Nephron progenitor cell (in vitro differentiated cells): ENCODE results near the gene OR1M1.
"Not testable (repeated sequence)": the region's sequence is repeated elsewhere in the genome, so short reads cannot be mapped to it uniquely, and the experiment has no call there.

ENCODE experiments used
- DNase-seq: peaks from one replicate; pipeline ENCODE4 v3.0.0; 2021
- H3K27ac Mint-ChIP-seq: 2 replicates; pipeline ENCODE4 v1.8.0; 2021; ENCODE audit warnings: mild to moderate bottlenecking, moderate library complexity, mixed read lengths
- H3K27me3 Mint-ChIP-seq: 2 replicates; pipeline ENCODE4 v1.8.0; 2021; ENCODE audit warnings: mild to moderate bottlenecking, low read depth, mixed read lengths; ENCODE audit not compliant: poor library complexity
- H3K36me3 Mint-ChIP-seq: 2 replicates; pipeline ENCODE4 v1.8.0; 2021; ENCODE audit warnings: low read depth, mixed read lengths
- H3K4me1 Mint-ChIP-seq: 2 replicates; pipeline ENCODE4 v1.8.0; 2021; ENCODE audit warnings: mixed read lengths
- H3K4me3 Mint-ChIP-seq: 2 replicates; pipeline ENCODE4 v1.8.0; 2021; ENCODE audit warnings: mild to moderate bottlenecking, moderate library complexity, mixed read lengths
- H3K9me3 Mint-ChIP-seq: 2 replicates; pipeline ENCODE4 v1.8.0; 2021; ENCODE audit warnings: mild to moderate bottlenecking, moderate library complexity, mixed read lengths
- CTCF ChIP-seq: fragments of 200-600 bp; sonication (generic); IDR thresholded peaks from 2 replicates; pipeline ENCODE4 v1.5.0; 2021; ENCODE audit warnings: antibody characterized with exemption

The OR1M1 gene

DNA sequence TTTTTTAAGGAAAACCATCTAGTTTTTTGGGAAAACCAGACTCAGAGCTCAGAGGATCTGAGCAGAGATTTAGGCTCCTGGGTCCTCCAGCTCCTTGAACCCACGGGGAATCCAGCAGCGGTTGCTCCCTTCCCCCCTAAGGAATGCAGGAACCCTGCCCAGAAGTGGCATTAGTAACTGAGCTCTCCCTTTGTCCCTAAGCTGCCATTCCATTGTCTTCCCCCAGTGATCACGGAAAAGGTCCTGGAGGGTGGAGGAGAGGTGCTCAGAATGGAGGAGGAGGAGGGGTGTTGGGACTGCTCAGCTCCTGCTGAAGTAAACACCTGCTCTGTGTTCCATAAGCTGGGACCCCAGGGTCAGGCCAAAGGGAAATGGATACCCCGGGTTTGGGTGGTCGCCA lies 16.8 kb upstream of the OR1M1 start:
- DNase-seq = no peak
- Mint-ChIP-seq H3K4me3 (no peak overlapping the region), H3K27ac (no peak overlapping the region), H3K27me3 (no peaks in the 10 kb centered on the region), H3K9me3 (no peaks in the 10 kb centered on the region), H3K36me3 (no peaks in the 10 kb centered on the region), H3K4me1 (peaks cover 14% of the 10 kb centered on the region)
- TF ChIP-seq CTCF = no peak

- not testable (repeated sequence) for H3K9me3 Mint-ChIP-seq, H3K27me3 Mint-ChIP-seq, H3K4me3 Mint-ChIP-seq, H3K27ac Mint-ChIP-seq, DNase-seq, H3K36me3 Mint-ChIP-seq
- peaks cover 25% of the 10 kb centered on the region for H3K4me1 Mint-ChIP-seq
Observed at GRCh38 chr19:9071720-9072119, 15.1 kb upstream of the OR1M1 start.

- H3K27ac Mint-ChIP-seq = peak overlapping the region; percentile 91
- no peak overlapping the region for H3K4me3 Mint-ChIP-seq
Observed at GRCh38 chr19:9073806-9074205, 13.1 kb upstream of the OR1M1 start.

DNA sequence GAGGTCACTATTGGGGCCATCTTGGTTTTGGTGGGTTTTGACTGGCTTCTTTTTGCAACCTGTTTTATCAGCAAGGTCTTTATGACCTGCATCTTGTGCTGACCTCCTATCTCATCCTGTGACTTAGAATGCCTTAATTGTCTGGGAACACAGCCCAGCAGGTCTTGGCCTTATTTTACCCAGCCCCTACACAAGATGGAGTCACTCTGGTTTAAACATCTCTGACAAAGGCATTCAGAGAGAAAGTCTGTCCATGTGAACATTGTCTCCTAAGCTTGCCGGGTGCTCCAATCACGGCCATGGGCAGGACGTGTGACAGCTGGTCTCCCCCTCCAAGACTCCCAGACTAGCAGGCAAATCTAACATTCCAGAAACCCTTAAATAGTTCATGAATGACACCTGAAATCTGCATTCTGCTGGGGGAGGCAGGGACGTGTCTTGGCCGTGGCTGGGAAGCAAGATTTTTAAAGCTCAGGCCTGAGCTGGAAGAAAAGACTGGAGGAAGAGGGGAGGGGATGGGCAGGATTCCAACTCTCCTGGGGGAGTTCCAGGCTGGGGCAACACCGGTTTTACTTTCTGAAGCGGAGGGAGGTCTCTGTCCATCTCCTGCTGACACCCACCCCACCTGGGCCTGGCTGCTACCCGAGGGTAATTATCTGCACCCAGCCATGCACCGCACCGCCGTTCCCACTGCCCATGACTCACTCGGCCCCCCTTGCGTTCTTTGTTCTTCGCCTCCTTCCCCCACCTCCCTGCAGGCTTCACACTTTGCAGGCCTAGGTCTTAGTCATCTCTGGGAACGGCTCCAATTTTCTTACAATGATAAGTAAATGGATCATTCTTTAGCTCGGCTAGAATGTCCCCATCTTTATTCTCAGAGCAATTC lies 11.6 kb upstream of the OR1M1 start:
- Mint-ChIP-seq H3K27ac (peak overlapping the region; percentile 94), H3K36me3 (no peaks in the 10 kb centered on the region), H3K9me3 (no peaks in the 10 kb centered on the region), H3K27me3 (no peaks in the 10 kb centered on the region), H3K4me1 (peaks cover 44% of the 10 kb centered on the region), H3K4me3 (no peak overlapping the region)
- peak; percentile 20 for DNase-seq
- no peak for TF ChIP-seq CTCF

More at GRCh38 chr19:9073806-9074205, 13.1 kb upstream of the OR1M1 start:
- no peaks in the 10 kb centered on the region for H3K27me3 Mint-ChIP-seq
- H3K9me3 Mint-ChIP-seq = no peaks in the 10 kb centered on the region
- H3K36me3 Mint-ChIP-seq = no peaks in the 10 kb centered on the region
- H3K4me1 Mint-ChIP-seq = peaks cover 40% of the 10 kb centered on the region
- TF ChIP-seq CTCF = no peak
- no peak for DNase-seq

- Mint-ChIP-seq H3K27ac (peak overlapping the region; percentile 22), H3K4me1 (peaks cover 44% of the 10 kb centered on the region), H3K9me3 (no peaks in the 10 kb centered on the region), H3K27me3 (no peaks in the 10 kb centered on the region), H3K4me3 (no peak overlapping the region), H3K36me3 (no peaks in the 10 kb centered on the region)
- no peak for DNase-seq
- TF ChIP-seq CTCF = no peak
Observed at GRCh38 chr19:9076901-9077300, 10.0 kb upstream of the OR1M1 start.

DNA sequence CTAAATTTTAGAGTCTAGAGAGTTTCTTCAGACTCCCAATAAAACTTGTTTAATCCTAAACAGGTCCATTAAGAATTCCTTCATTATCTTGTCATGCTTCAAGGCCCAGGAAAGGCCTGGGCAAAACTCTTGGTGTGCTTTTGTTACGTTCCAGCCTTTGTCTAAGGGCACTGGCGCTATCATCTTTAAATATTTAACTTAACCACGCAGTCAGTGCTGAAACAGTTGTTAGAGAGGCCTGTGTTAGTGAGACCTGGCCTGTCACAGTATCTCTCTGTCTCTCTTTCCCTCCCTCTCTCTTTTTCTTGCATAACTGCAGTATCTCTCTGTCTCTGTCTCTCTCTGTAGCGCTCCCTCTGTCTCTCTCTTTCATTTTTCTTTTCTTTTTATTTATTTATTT lies 8.2 kb upstream of the OR1M1 start:
- Mint-ChIP-seq H3K4me3 (no peak overlapping the region), H3K27me3 (no peaks in the 10 kb centered on the region), H3K9me3 (no peaks in the 10 kb centered on the region), H3K4me1 (peaks cover 43% of the 10 kb centered on the region), H3K27ac (no peak overlapping the region), H3K36me3 (no peaks in the 10 kb centered on the region)
- no peak for DNase-seq
- TF ChIP-seq CTCF = no peak
